Measurements from ENCODE around the gene BBIP1.
A peak's percentile ranks its signal among the peaks of the same experiment; 100 is the strongest.

BBIP1 gene

GRCh38 chr10:110883924-110884323, 35.1 kb downstream of the BBIP1 start:
- Histone ChIP-seq H3F3A (ENCODE audit: insufficient read depth, low read length) (no peaks in the 10 kb centered on the region), H3K79me2 (ENCODE audit: insufficient read depth, low read length) (no peaks in the 10 kb centered on the region; the same call in 1 of the 2 replicates), H3K4me1 (ENCODE audit: insufficient read depth, low read length, severe bottlenecking) (peaks cover 30% of the 10 kb centered on the region), H3K9ac (ENCODE audit: low read length) (no peak overlapping the region), H3K4me2 (ENCODE audit: low read length) (no peak overlapping the region), H3K9me3 (ENCODE audit: low read length) (no peaks in the 10 kb centered on the region), H2AFZ (ENCODE audit: low read length) (no peak overlapping the region), H3K36me3 (ENCODE audit: insufficient read depth, low read length) (peaks cover 94% of the 10 kb centered on the region), H3K27ac (ENCODE audit: low read depth, low read length, poor library complexity, severe bottlenecking) (no peak overlapping the region), H3K4me3 (ENCODE audit: low read depth, low read length, poor library complexity, severe bottlenecking) (no peak overlapping the region), H4K20me1 (ENCODE audit: insufficient read depth, low read length) (no peaks in the 10 kb centered on the region), H3K9me2 (ENCODE audit: low read depth, low read length) (no peaks in the 10 kb centered on the region), H3K27me3 (ENCODE audit: insufficient read depth, low read length) (no peaks in the 10 kb centered on the region)
- TF ChIP-seq CTCF (IDR thresholded peaks at IDR 0.05; ENCODE audit: low read length) = no peak
- no peak for TF ChIP-seq EZH2 (IDR thresholded peaks at IDR 0.05; ENCODE audit: borderline replicate concordance, low read length)

- no peak overlapping the region for H3K4me3 ChIP-seq (ENCODE audit: low read depth, low read length, poor library complexity, severe bottlenecking)
- no peak for TF ChIP-seq EZH2 (IDR thresholded peaks at IDR 0.05; ENCODE audit: borderline replicate concordance, low read length)
- no peak for TF ChIP-seq CTCF (IDR thresholded peaks at IDR 0.05; ENCODE audit: low read length)
- peaks cover 3% of the 10 kb centered on the region for H3K79me2 ChIP-seq (ENCODE audit: insufficient read depth, low read length)
- peaks cover 94% of the 10 kb centered on the region for H3K36me3 ChIP-seq (ENCODE audit: insufficient read depth, low read length)
- no peaks in the 10 kb centered on the region for H3F3A ChIP-seq (ENCODE audit: insufficient read depth, low read length)
- no peaks in the 10 kb centered on the region for H3K9me3 ChIP-seq (ENCODE audit: low read length)
- no peaks in the 10 kb centered on the region for H3K27me3 ChIP-seq (ENCODE audit: insufficient read depth, low read length)
- no peak overlapping the region for H3K27ac ChIP-seq (ENCODE audit: low read depth, low read length, poor library complexity, severe bottlenecking)
- no peaks in the 10 kb centered on the region for H4K20me1 ChIP-seq (ENCODE audit: insufficient read depth, low read length)
- H3K9ac ChIP-seq (ENCODE audit: low read length) = no peak overlapping the region
- peaks cover 31% of the 10 kb centered on the region for H3K4me1 ChIP-seq (ENCODE audit: insufficient read depth, low read length, severe bottlenecking)
- 0 out of 2 replicates have a peak overlapping the region, but pooled peaks have one; percentile 17 for H3K4me2 ChIP-seq (ENCODE audit: low read length)
- H3K9me2 ChIP-seq (ENCODE audit: low read depth, low read length) = no peaks in the 10 kb centered on the region
- no peak overlapping the region for H2AFZ ChIP-seq (ENCODE audit: low read length)
Observed at GRCh38 chr10:110881905-110882304, 37.1 kb downstream of the BBIP1 start.

GRCh38 chr10:110881247-110881646, 37.7 kb downstream of the BBIP1 start:
- H3F3A ChIP-seq (ENCODE audit: insufficient read depth, low read length) = no peaks in the 10 kb centered on the region
- H4K20me1 ChIP-seq (ENCODE audit: insufficient read depth, low read length) = no peaks in the 10 kb centered on the region
- peaks cover 91% of the 10 kb centered on the region for H3K36me3 ChIP-seq (ENCODE audit: insufficient read depth, low read length)
- no peak overlapping the region for H3K4me3 ChIP-seq (ENCODE audit: low read depth, low read length, poor library complexity, severe bottlenecking)
- TF ChIP-seq CTCF (IDR thresholded peaks at IDR 0.05; ENCODE audit: low read length) = no peak
- no peak for TF ChIP-seq EZH2 (IDR thresholded peaks at IDR 0.05; ENCODE audit: borderline replicate concordance, low read length)
- H3K9me3 ChIP-seq (ENCODE audit: low read length) = no peaks in the 10 kb centered on the region
- no peak overlapping the region for H2AFZ ChIP-seq (ENCODE audit: low read length)
- peaks cover 9% of the 10 kb centered on the region for H3K79me2 ChIP-seq (ENCODE audit: insufficient read depth, low read length)
- no peak overlapping the region for H3K27ac ChIP-seq (ENCODE audit: low read depth, low read length, poor library complexity, severe bottlenecking)
- H3K27me3 ChIP-seq (ENCODE audit: insufficient read depth, low read length) = no peaks in the 10 kb centered on the region
- no peak overlapping the region for H3K9ac ChIP-seq (ENCODE audit: low read length)
- peaks cover 35% of the 10 kb centered on the region for H3K4me1 ChIP-seq (ENCODE audit: insufficient read depth, low read length, severe bottlenecking)
- H3K9me2 ChIP-seq (ENCODE audit: low read depth, low read length) = no peaks in the 10 kb centered on the region
- no peak overlapping the region for H3K4me2 ChIP-seq (ENCODE audit: low read length)

Measured in OCI-LY1 (cell line).